Esophagus squamous epithelium (tissue), 5 donors: Measurements from ENCODE around the gene HOXA7. TPM values are rescaled to one million over a fixed set of nuclear protein-coding genes. Genes with fewer than 3 reads are reported as not detected.
A peak's percentile ranks its signal among the peaks of the same experiment; 100 is the strongest.

Experiments
- DNase-seq: peaks from one replicate; lab custom pipeline; 2025; lab: John Stamatoyannopoulos, UW
- H3K27ac ChIP-seq, 4 donors: fragments of 200-600 bp; sonication (generic); one replicate each; pipeline ENCODE4 v1.5.1; 2016 to 2019; ENCODE audit warnings: mild to moderate bottlenecking in 1 of 4
- H3K27me3 ChIP-seq, 4 donors: fragments of 200-600 bp; sonication (generic); 1 replicate in 3 of 4; 2 replicates in 1 of 4; pipeline versions ENCODE4 v1.5.1 to v1.6.0; 2017 to 2021; ENCODE audit warnings: antibody characterized with exemption in 1 of 4
- H3K36me3 ChIP-seq, 3 donors: fragments of 200-600 bp; sonication (generic); one replicate each; pipeline ENCODE4 v1.5.1; 2016 to 2019
- H3K4me1 ChIP-seq, 3 donors: fragments of 200-600 bp; sonication (generic); one replicate each; pipeline ENCODE4 v1.5.1; 2017 to 2019
- H3K4me3 ChIP-seq, 4 donors: fragments of 200-600 bp; sonication (generic); 1 replicate in 3 of 4; 2 replicates in 1 of 4; pipeline ENCODE4 v1.5.1; 2016 to 2019; ENCODE audit warnings: mild to moderate bottlenecking in 2 of 4, moderate library complexity in 1 of 4
- H3K9me3 ChIP-seq, 3 donors: fragments of 200-600 bp; sonication (generic); one replicate each; pipeline ENCODE4 v1.5.1; 2016 to 2019
- POLR2A ChIP-seq, 4 donors: fragments of 450-650 bp; IDR thresholded peaks; one replicate each; pipeline ENCODE4 v1.6.1; 2017; ENCODE audit warnings: antibody characterized with exemption in 4 of 4, mild to moderate bottlenecking in 4 of 4, moderate library complexity in 3 of 4
- whole genome bisulfite sequencing, 2 donors: methylation state at CpG; one replicate each; pipeline ENCODE4 v1.1.5; 2018; 5-methylcytosine and 5-hydroxymethylcytosine counted together
- intact Hi-C: fragments of 100-400 bp; cut with DNase I; formaldehyde crosslinking; loops from one replicate; pipeline ENCODE4 v1.15.0; 2022
- total RNA-seq, 4 donors: library from RNA; depleted of rRNA; stranded (reverse); fragments of >200 nt; gene quantifications; one replicate each; pipeline ENCODE4 v1.1.0, GENCODE V29; 2016
- TF ChIP-seq, protein P1 (sequence below), 6 experiments: fragments of 450-650 bp in 4 of 6; fragments of 200-600 bp in 2 of 6; sonication (generic) in 2 of 6; IDR thresholded peaks; one replicate each; pipeline ENCODE4 v1.5.1; 2016 to 2019; ENCODE audit warnings: antibody characterized with exemption in 6 of 6, mild to moderate bottlenecking in 4 of 6, moderate library complexity in 4 of 6
- donor health status: DM: yes; HTN: yes; CAD: no.

The HOXA7 gene
- total RNA-seq, 4 donors from 2014 or later: 0.23 to 0.76 (median 0.48) TPM

DNA sequence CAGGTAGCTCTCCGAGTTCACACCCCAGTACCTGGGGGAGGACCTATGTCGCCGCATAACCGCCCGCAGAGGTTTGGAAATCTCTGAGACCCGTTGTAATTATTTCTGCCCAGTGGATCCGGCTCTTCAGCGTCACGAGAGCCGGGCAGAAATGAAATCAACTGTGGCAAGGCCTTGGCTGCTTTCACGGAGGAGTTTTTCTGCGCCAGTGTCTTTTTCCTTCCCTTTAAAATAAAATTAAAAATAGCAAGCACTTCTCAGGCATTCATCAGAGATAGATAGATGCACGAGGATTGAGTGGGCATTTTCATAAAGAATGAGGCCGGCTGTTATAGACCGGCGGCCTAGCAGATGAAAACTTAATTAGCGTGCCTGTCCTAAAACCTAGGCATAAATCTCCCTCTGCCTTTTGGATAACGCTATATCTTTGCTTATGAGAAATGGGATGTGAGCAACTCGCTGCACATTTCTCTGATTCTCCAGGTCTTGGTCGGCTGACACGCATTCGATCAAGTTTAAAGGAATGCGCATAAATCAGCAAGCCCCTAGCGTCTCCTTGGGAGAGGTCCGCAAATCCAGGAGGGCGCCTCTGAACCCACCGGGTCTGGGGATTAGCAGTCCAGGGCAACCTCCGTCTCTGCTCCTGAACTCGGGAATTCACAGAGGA, 37.0 kb upstream of the HOXA7 start:
- H3K9me3 ChIP-seq: no peaks in the 10 kb centered on the region
- no peak for TF ChIP-seq POLR2A (IDR thresholded peaks at IDR 0.05)
- TF ChIP-seq, protein P1, sequence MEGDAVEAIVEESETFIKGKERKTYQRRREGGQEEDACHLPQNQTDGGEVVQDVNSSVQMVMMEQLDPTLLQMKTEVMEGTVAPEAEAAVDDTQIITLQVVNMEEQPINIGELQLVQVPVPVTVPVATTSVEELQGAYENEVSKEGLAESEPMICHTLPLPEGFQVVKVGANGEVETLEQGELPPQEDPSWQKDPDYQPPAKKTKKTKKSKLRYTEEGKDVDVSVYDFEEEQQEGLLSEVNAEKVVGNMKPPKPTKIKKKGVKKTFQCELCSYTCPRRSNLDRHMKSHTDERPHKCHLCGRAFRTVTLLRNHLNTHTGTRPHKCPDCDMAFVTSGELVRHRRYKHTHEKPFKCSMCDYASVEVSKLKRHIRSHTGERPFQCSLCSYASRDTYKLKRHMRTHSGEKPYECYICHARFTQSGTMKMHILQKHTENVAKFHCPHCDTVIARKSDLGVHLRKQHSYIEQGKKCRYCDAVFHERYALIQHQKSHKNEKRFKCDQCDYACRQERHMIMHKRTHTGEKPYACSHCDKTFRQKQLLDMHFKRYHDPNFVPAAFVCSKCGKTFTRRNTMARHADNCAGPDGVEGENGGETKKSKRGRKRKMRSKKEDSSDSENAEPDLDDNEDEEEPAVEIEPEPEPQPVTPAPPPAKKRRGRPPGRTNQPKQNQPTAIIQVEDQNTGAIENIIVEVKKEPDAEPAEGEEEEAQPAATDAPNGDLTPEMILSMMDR (IDR thresholded peaks at IDR 0.05): no peak
- peaks cover 38 to 100% (median 79%) of the 10 kb centered on the region in 4 donors for H3K27me3 ChIP-seq
- H3K4me1 ChIP-seq: peaks cover 22 to 41% (median 29%) of the 10 kb centered on the region in 3 donors
- no peak for DNase-seq
- intact Hi-C loops: loop anchor here (10.0 kb wide), 1 partner anchor 821 kb away; no protein-coding TSS in a partner anchor
- H3K27ac ChIP-seq: no peak overlapping the region
- peak overlapping the region in 2 of 4 donors; percentile 35 to 61 for H3K4me3 ChIP-seq
- no peaks in the 10 kb centered on the region for H3K36me3 ChIP-seq
- WGBS, 2 donors: 25 to 31% methylated on average over 11 to 18 of the region's 29 CpGs

DNA sequence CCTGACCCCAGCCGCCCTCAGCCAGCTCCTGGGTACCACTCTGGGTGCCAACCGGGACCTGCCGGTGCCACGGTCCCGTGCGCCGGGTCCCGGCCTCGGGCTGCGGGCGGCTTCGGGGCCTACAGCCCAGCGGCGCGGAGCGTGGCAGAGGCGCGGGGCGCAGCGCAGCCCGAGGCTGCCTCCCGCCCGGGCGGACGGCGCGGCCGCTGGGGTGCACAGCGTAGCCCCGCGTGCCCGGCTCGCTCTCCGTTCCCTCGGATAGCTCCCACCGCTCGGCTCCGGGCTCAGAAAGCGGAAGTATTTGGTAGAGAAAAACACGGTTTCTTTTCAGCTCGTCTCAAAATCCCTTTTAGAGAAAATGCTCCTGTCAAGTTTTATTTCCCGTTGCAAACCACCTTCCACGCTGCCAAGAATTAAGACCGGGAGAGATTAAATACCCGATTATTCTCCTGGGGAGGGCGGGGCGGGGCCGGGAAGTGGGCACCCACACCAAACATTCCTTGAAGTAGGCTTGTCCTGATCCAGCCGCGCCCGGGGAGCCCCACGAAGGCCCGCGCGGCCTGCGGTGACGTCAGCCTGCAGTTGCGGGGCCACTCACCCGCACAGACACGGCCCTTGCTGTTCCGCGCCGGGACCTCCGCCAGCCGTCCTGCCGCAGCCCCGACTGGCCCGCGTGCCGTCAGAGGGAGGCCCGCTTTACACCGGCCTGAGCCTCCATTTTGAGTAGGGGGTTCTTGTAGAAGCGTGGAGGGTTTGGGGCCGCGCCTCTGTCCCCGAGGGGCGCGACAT, 36.3 kb upstream of the HOXA7 start:
- intact Hi-C loops: loop anchor here (10.0 kb wide), 1 partner anchor 822 kb away; no protein-coding TSS in a partner anchor
- no peak overlapping the region for H3K27ac ChIP-seq

GRCh38 chr7:27191833-27192545, 35.5 kb upstream of the HOXA7 start:
- Histone ChIP-seq H3K36me3 (no peaks in the 10 kb centered on the region), H3K4me3 (peak overlapping the region in 3 of 4 donors; percentile 16 to 61 (median 35)), H3K27ac (no peak overlapping the region), H3K4me1 (peaks cover 28 to 46% (median 32%) of the 10 kb centered on the region in 3 donors), H3K27me3 (peaks cover 42 to 100% (median 81%) of the 10 kb centered on the region in 4 donors), H3K9me3 (no peaks in the 10 kb centered on the region)
- DNase-seq: no peak
- WGBS, 2 donors: 4% methylated on average over 18 of the region's 42 CpGs; no CpG with 5 or more reads in 1 of the 2 donors
- intact Hi-C loops: loop anchor here (10.0 kb wide), 1 partner anchor 823 kb away; no protein-coding TSS in a partner anchor
- no peak for TF ChIP-seq POLR2A (IDR thresholded peaks at IDR 0.05)
- TF ChIP-seq, protein P1 (IDR thresholded peaks at IDR 0.05): no peak

More for the DNA sequence above, 36.3 kb upstream of the HOXA7 start:
- DNase-seq: no peak
- H3K4me1 ChIP-seq: peaks cover 28 to 42% (median 29%) of the 10 kb centered on the region in 3 donors
- H3K27me3 ChIP-seq: peaks cover 39 to 100% (median 80%) of the 10 kb centered on the region in 4 donors
- H3K9me3 ChIP-seq: no peaks in the 10 kb centered on the region
- WGBS, 2 donors: 0 to 1% methylated on average over 12 to 20 of the region's 78 CpGs
- no peak for TF ChIP-seq POLR2A (IDR thresholded peaks at IDR 0.05)
- TF ChIP-seq, protein P1 (IDR thresholded peaks at IDR 0.05): no peak
- no peaks in the 10 kb centered on the region for H3K36me3 ChIP-seq
- peak overlapping the region in 3 of 4 donors; percentile 16 to 61 (median 35) for H3K4me3 ChIP-seq

DNA sequence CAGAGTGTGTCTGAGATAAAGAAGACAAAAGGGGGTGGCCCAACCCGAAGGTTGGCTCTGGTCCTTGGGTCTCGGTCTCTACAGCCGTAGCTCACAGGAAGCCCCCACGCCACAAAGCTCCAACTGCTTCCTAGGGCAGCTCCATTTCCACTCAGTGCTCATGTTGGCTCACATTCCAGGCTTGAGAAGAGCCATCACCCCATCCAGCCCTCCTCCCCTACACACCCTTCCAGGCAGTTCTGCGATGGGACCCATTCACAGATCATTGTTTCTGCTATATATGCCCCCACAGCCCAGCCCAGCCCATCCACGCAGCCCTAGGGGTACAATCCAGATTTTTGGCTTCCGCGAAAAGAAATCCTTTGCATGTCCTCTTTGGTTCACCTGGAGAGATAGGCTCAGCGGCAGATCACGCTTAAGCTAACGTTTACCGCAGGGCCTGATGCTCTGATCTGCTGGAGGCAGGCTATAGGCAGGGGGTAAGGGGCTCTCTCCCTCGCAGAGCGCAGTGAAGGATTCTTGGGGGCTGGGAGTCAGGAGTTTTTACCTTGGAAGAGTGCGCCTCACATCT, 34.8 kb upstream of the HOXA7 start:
- H3K4me3 ChIP-seq: no peak overlapping the region
- 46 to 47% methylated on average over 5 to 7 of the region's 15 CpGs for WGBS, 2 donors
- TF ChIP-seq, protein P1 (IDR thresholded peaks at IDR 0.05): no peak
- TF ChIP-seq POLR2A (IDR thresholded peaks at IDR 0.05): no peak
- peaks cover 28 to 46% (median 32%) of the 10 kb centered on the region in 3 donors for H3K4me1 ChIP-seq
- H3K27ac ChIP-seq: no peak overlapping the region
- no peaks in the 10 kb centered on the region for H3K9me3 ChIP-seq
- H3K27me3 ChIP-seq: peaks cover 42 to 100% (median 88%) of the 10 kb centered on the region in 4 donors
- intact Hi-C loops: loop anchor here (10.0 kb wide), 1 partner anchor 824 kb away; no protein-coding TSS in a partner anchor
- no peak for DNase-seq
- no peaks in the 10 kb centered on the region for H3K36me3 ChIP-seq
